Measurements from ENCODE around the gene PTPN13. TPM values are rescaled to one million over a fixed set of nuclear protein-coding genes. Genes with fewer than 3 reads are reported as not detected.

The PTPN13 gene
- total and polyA plus RNA-seq, 8 donors, result 2.3 to 38.6 (median 5.4) TPM

- Histone ChIP-seq H3K4me3 (no peak overlapping the region), H3K4me1 (no peaks in the 10 kb centered on the region), H3K9me3 (no peaks in the 10 kb centered on the region), H3K27ac (no peak overlapping the region), H3K36me3 (peaks cover 0 to 4% (median 0%) of the 10 kb centered on the region in 4 donors), H3K27me3 (no peaks in the 10 kb centered on the region)
- DNase-seq, result no peak
- WGBS, 5 donors, result 80 to 93% (median 86%) methylated on average over 2 of the region's 2 CpGs
- intact Hi-C loops (cut with DNase I; ENCODE audit: low total_unique reads), result no loop called here
- no peak for TF ChIP-seq EP300 (IDR thresholded peaks at IDR 0.05)
- TF ChIP-seq POLR2AphosphoS5 (IDR thresholded peaks at IDR 0.05), result no peak
- no peak for TF ChIP-seq POLR2A (IDR thresholded peaks at IDR 0.05)
- TF ChIP-seq CTCF (IDR thresholded peaks at IDR 0.05), result no peak
Measured at GRCh38 chr4:86670756-86671155, 76.6 kb downstream of the PTPN13 start.

DNA sequence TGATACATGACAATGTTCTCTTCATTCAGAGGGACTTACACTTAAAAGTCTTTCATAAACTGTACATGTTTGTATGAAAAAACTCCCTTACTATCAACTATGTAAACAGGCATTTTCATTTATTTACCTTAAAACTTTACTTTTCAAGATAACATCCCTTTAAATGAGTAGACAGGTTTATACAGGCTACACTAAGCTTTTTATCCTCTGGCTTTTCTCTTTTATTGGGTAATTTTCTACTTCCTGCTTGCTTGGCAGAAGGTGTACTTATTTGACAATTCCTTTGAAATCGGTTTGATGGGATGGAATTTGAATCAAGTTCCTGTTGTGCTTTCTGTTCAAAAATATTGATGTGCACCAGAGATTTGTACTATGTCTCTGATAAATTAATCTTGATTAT lies 81.4 kb downstream of the PTPN13 start:
- no peak for DNase-seq
- H3K27ac ChIP-seq, result no peak overlapping the region
- H3K9me3 ChIP-seq, result no peaks in the 10 kb centered on the region
- intact Hi-C loops (cut with DNase I; ENCODE audit: low total_unique reads), result no loop called here
- 20 to 47% (median 39%) methylated on average over 1 of the region's 1 CpG for WGBS, 5 donors
- no peaks in the 10 kb centered on the region for H3K27me3 ChIP-seq
- peaks cover 0 to 4% (median 0%) of the 10 kb centered on the region in 4 donors for H3K36me3 ChIP-seq
- H3K4me1 ChIP-seq, result no peaks in the 10 kb centered on the region
- no peak overlapping the region for H3K4me3 ChIP-seq
- no peak for TF ChIP-seq POLR2A (IDR thresholded peaks at IDR 0.05)
- no peak for TF ChIP-seq POLR2AphosphoS5 (IDR thresholded peaks at IDR 0.05)
- no peak for TF ChIP-seq CTCF (IDR thresholded peaks at IDR 0.05)
- TF ChIP-seq EP300 (IDR thresholded peaks at IDR 0.05), result no peak

- no peaks in the 10 kb centered on the region for H3K36me3 ChIP-seq
- H3K4me3 ChIP-seq, result no peak overlapping the region
- H3K27me3 ChIP-seq, result no peaks in the 10 kb centered on the region
- H3K27ac ChIP-seq, result no peak overlapping the region
- H3K9me3 ChIP-seq, result no peaks in the 10 kb centered on the region
- intact Hi-C loops (cut with DNase I; ENCODE audit: low total_unique reads), result no loop called here
- H3K4me1 ChIP-seq, result no peaks in the 10 kb centered on the region
- TF ChIP-seq CTCF (IDR thresholded peaks at IDR 0.05) (no peak), EP300 (IDR thresholded peaks at IDR 0.05) (no peak), POLR2AphosphoS5 (IDR thresholded peaks at IDR 0.05) (no peak), POLR2A (IDR thresholded peaks at IDR 0.05) (no peak)
- 91 to 97% (median 91%) methylated on average over 2 of the region's 2 CpGs for whole genome bisulfite sequencing, 5 donors
- no peak for DNase-seq
Measured at GRCh38 chr4:86678796-86679195, 84.7 kb downstream of the PTPN13 start.

GRCh38 chr4:86679441-86679840 lies 85.3 kb downstream of the PTPN13 start:
- H3K4me1 ChIP-seq, result no peaks in the 10 kb centered on the region
- TF ChIP-seq CTCF (IDR thresholded peaks at IDR 0.05), result no peak
- TF ChIP-seq POLR2A (IDR thresholded peaks at IDR 0.05), result no peak
- no peak for TF ChIP-seq EP300 (IDR thresholded peaks at IDR 0.05)
- TF ChIP-seq POLR2AphosphoS5 (IDR thresholded peaks at IDR 0.05), result no peak
- intact Hi-C loops (cut with DNase I; ENCODE audit: low total_unique reads), result no loop called here
- H3K27me3 ChIP-seq, result no peaks in the 10 kb centered on the region
- DNase-seq, result no peak
- H3K27ac ChIP-seq, result no peak overlapping the region
- no peaks in the 10 kb centered on the region for H3K9me3 ChIP-seq
- no peak overlapping the region for H3K4me3 ChIP-seq
- no peaks in the 10 kb centered on the region for H3K36me3 ChIP-seq
- WGBS, 5 donors, result 92 to 98% (median 94%) methylated on average over 2 of the region's 2 CpGs
